ENCODE measurements around the gene SLC49A4. TPM values are rescaled to one million over a fixed set of nuclear protein-coding genes. Genes with fewer than 3 reads are reported as not detected.

The SLC49A4 gene
- total RNA-seq, 1 donor, result 27.5 TPM

DNA sequence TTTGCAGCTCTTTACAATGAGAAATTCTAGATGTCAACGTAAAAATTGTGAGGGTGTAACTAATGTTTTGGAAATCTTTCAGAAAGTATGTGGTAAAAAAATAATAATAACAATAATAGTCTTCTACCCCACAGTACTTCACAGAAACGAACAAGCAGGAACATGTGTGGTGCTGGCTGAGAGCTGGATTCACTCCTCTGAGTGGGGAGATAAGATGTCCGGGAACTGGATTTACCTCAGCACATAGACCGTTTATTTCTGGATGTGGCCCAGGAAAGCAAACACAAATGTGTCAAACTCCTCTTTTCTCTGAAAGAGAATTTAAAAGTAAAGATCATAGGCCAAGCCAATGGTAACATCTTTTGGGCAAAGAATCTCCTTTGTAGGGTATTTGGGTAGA lies 103.4 kb downstream of the SLC49A4 start:
- no peaks in the 10 kb centered on the region for H3K27me3 ChIP-seq (ENCODE audit: insufficient read depth, low read length)
- no peak overlapping the region for H3K4me3 ChIP-seq (ENCODE audit: low read length)
- no peaks in the 10 kb centered on the region for H3K4me1 ChIP-seq (ENCODE audit: insufficient read depth, low read length)
- no peaks in the 10 kb centered on the region for H3K9me3 ChIP-seq (ENCODE audit: low read depth, low read length)

GRCh38 chr3:122902326-122902725 lies 107.5 kb downstream of the SLC49A4 start:
- Histone ChIP-seq H3K27me3 (ENCODE audit: insufficient read depth, low read length) (no peaks in the 10 kb centered on the region), H3K4me3 (ENCODE audit: low read length) (no peak overlapping the region), H3K9me3 (ENCODE audit: low read depth, low read length) (no peaks in the 10 kb centered on the region), H3K4me1 (ENCODE audit: insufficient read depth, low read length) (no peaks in the 10 kb centered on the region)

DNA sequence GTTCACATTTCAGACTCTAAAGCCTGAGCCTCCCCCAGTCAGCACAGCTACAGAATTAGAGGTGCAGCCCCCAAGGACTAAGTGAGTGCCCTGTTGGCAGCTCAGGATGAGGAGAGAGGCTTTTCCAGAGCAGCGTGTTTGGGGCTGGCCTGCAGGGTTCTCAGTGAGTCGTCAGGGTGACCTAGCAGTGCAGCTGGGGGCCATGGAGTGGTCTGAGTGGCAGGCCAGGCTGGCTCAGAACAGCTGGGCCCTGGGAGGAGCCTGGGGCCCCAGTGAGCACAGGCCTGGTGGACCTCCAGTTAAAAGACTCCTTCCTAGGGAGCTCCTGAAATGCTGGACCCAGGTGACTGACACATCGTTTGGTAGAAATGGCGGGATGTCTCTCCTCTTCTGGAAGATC lies 108.3 kb downstream of the SLC49A4 start:
- Histone ChIP-seq H3K4me1 (ENCODE audit: insufficient read depth, low read length) (no peaks in the 10 kb centered on the region), H3K4me3 (ENCODE audit: low read length) (no peak overlapping the region), H3K27me3 (ENCODE audit: insufficient read depth, low read length) (no peaks in the 10 kb centered on the region), H3K9me3 (ENCODE audit: low read depth, low read length) (no peaks in the 10 kb centered on the region)

GRCh38 chr3:122907471-122907870 lies 112.6 kb downstream of the SLC49A4 start:
- H3K27me3 ChIP-seq (ENCODE audit: insufficient read depth, low read length), result peaks cover 3% of the 10 kb centered on the region
- no peaks in the 10 kb centered on the region for H3K9me3 ChIP-seq (ENCODE audit: low read depth, low read length)

GRCh38 chr3:122908251-122908650 lies 113.4 kb downstream of the SLC49A4 start:
- no peak overlapping the region for H3K4me3 ChIP-seq (ENCODE audit: low read length)
- H3K4me1 ChIP-seq (ENCODE audit: insufficient read depth, low read length), result no peaks in the 10 kb centered on the region
- peaks cover 3% of the 10 kb centered on the region for H3K27me3 ChIP-seq (ENCODE audit: insufficient read depth, low read length)
- no peaks in the 10 kb centered on the region for H3K9me3 ChIP-seq (ENCODE audit: low read depth, low read length)

More at GRCh38 chr3:122907471-122907870, 112.6 kb downstream of the SLC49A4 start:
- Histone ChIP-seq H3K4me1 (ENCODE audit: insufficient read depth, low read length) (no peaks in the 10 kb centered on the region), H3K4me3 (ENCODE audit: low read length) (no peak overlapping the region)

DNA sequence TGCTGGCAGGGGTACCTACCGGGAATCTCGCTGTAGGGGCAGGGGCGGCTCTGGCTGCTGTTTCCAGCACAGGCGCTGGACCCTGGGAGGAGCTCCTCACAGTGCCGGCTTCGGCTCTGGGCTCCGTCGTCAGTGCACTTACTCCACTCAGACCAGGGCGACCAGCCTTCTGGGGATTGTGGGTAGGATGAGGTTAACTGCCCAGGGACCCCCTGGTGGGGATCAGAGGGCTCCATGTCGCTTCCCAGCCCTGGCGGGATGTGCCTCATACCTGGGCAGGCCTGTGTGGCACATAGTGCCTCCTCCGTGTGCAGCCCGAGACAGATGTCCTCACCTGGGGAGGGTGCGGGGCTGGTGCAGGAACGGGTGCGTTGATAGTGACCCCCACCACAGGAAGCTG lies 117.0 kb downstream of the SLC49A4 start:
- no peaks in the 10 kb centered on the region for H3K4me1 ChIP-seq (ENCODE audit: insufficient read depth, low read length)
- H3K27me3 ChIP-seq (ENCODE audit: insufficient read depth, low read length), result peaks cover 3% of the 10 kb centered on the region
- no peaks in the 10 kb centered on the region for H3K9me3 ChIP-seq (ENCODE audit: low read depth, low read length)
- no peak overlapping the region for H3K4me3 ChIP-seq (ENCODE audit: low read length)

GRCh38 chr3:122912772-122913538 lies 118.1 kb downstream of the SLC49A4 start:
- no peak overlapping the region for H3K4me3 ChIP-seq (ENCODE audit: low read length)
- H3K27me3 ChIP-seq (ENCODE audit: insufficient read depth, low read length), result peaks cover 3% of the 10 kb centered on the region
- H3K4me1 ChIP-seq (ENCODE audit: insufficient read depth, low read length), result no peaks in the 10 kb centered on the region
- no peaks in the 10 kb centered on the region for H3K9me3 ChIP-seq (ENCODE audit: low read depth, low read length)

DNA sequence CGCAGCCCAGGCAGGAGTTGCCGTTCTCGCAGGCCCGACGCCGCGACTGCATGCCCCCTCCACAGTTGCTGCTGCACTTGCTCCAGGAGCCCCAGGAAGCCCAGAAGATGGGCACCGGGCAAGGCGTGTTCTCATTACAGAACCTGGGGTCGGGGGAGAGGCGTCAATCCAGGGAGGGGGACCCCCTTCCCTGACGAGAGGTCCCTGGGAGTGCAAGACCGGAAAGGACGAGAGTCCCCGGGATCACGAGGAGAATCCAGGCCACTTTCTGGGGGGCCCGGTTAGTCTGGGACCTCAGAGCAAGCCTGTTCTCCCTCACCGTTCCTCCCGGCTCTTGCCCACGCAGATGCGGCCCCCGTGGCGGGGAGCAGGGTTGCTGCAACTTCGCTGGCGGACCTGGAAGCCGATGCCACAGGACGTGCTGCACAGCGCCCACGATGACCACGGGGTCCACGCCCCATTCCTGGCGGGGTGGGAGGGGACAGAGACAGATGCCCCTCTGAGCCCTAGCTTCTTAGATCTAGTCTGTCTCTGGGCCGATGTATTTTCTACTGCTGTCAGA lies 118.8 kb downstream of the SLC49A4 start:
- H3K27me3 ChIP-seq (ENCODE audit: insufficient read depth, low read length), result peaks cover 3% of the 10 kb centered on the region
- H3K4me1 ChIP-seq (ENCODE audit: insufficient read depth, low read length), result no peaks in the 10 kb centered on the region
- no peaks in the 10 kb centered on the region for H3K9me3 ChIP-seq (ENCODE audit: low read depth, low read length)
- H3K4me3 ChIP-seq (ENCODE audit: low read length), result no peak overlapping the region

GRCh38 chr3:122915300-122916055 lies 120.6 kb downstream of the SLC49A4 start:
- Histone ChIP-seq H3K27me3 (ENCODE audit: insufficient read depth, low read length) (peaks cover 3% of the 10 kb centered on the region), H3K4me3 (ENCODE audit: low read length) (no peak overlapping the region)

GRCh38 chr3:122916084-122916483 lies 121.2 kb downstream of the SLC49A4 start:
- H3K27me3 ChIP-seq (ENCODE audit: insufficient read depth, low read length), result peaks cover 8% of the 10 kb centered on the region

More at GRCh38 chr3:122915300-122916055, 120.6 kb downstream of the SLC49A4 start:
- no peaks in the 10 kb centered on the region for H3K9me3 ChIP-seq (ENCODE audit: low read depth, low read length)
- H3K4me1 ChIP-seq (ENCODE audit: insufficient read depth, low read length), result no peaks in the 10 kb centered on the region

GRCh38 chr3:122916580-122916979 lies 121.7 kb downstream of the SLC49A4 start:
- Histone ChIP-seq H3K4me1 (ENCODE audit: insufficient read depth, low read length) (no peaks in the 10 kb centered on the region), H3K9me3 (ENCODE audit: low read depth, low read length) (no peaks in the 10 kb centered on the region), H3K27me3 (ENCODE audit: insufficient read depth, low read length) (peaks cover 12% of the 10 kb centered on the region), H3K4me3 (ENCODE audit: low read length) (no peak overlapping the region)

More at GRCh38 chr3:122916084-122916483, 121.2 kb downstream of the SLC49A4 start:
- H3K9me3 ChIP-seq (ENCODE audit: low read depth, low read length), result no peaks in the 10 kb centered on the region
- no peak overlapping the region for H3K4me3 ChIP-seq (ENCODE audit: low read length)
- H3K4me1 ChIP-seq (ENCODE audit: insufficient read depth, low read length), result no peaks in the 10 kb centered on the region

DNA sequence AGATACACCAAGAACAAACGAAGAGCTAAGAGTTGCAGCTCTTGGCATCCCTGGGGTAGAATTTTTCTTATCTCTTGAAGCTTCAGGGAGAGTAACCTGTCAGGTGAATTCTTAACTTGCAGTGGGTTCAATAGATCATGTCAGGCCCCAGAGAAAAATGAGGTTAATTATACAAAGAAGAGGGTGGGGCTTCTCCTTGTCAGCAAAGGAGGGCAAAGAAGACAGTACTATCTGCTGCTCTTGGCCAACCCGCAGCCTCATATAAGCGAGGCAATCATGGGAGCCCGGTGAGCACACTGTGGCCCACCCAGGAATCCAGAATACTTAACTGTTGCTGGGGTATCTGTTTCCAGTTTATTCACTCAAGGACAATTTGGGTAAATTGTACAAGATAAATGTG lies 122.5 kb downstream of the SLC49A4 start:
- Histone ChIP-seq H3K27me3 (ENCODE audit: insufficient read depth, low read length) (peaks cover 18% of the 10 kb centered on the region), H3K9me3 (ENCODE audit: low read depth, low read length) (no peaks in the 10 kb centered on the region), H3K4me3 (ENCODE audit: low read length) (no peak overlapping the region), H3K4me1 (ENCODE audit: insufficient read depth, low read length) (peaks cover 6% of the 10 kb centered on the region)

GRCh38 chr3:122918576-122919290 lies 123.9 kb downstream of the SLC49A4 start:
- H3K4me1 ChIP-seq (ENCODE audit: insufficient read depth, low read length), result peaks cover 6% of the 10 kb centered on the region
- peaks cover 29% of the 10 kb centered on the region for H3K27me3 ChIP-seq (ENCODE audit: insufficient read depth, low read length)
- H3K4me3 ChIP-seq (ENCODE audit: low read length), result no peak overlapping the region
- H3K9me3 ChIP-seq (ENCODE audit: low read depth, low read length), result no peaks in the 10 kb centered on the region

DNA sequence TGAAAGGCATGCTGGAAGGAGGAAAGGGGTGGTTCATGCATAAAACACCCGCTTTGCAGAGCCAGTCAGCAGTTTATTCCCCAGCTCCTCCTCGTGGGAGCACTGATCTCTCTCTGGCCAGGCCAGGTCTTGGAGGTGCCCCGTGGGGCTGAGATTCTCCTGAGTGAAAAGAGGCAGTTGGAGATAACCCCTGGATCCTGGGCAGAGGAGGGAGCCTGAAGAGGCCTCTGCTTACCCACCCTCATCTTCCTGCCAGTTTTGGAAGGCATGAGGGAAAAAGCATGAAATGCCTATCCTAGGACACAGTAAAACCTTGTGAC lies 124.4 kb downstream of the SLC49A4 start:
- H3K27me3 ChIP-seq (ENCODE audit: insufficient read depth, low read length), result peaks cover 29% of the 10 kb centered on the region
- no peak overlapping the region for H3K4me3 ChIP-seq (ENCODE audit: low read length)
- no peaks in the 10 kb centered on the region for H3K9me3 ChIP-seq (ENCODE audit: low read depth, low read length)

GRCh38 chr3:122920986-122921385 lies 126.1 kb downstream of the SLC49A4 start:
- H3K4me1 ChIP-seq (ENCODE audit: insufficient read depth, low read length), result peaks cover 6% of the 10 kb centered on the region
- H3K9me3 ChIP-seq (ENCODE audit: low read depth, low read length), result no peaks in the 10 kb centered on the region
- H3K4me3 ChIP-seq (ENCODE audit: low read length), result no peak overlapping the region

More for the DNA sequence above, 124.4 kb downstream of the SLC49A4 start:
- peaks cover 6% of the 10 kb centered on the region for H3K4me1 ChIP-seq (ENCODE audit: insufficient read depth, low read length)

More at GRCh38 chr3:122920986-122921385, 126.1 kb downstream of the SLC49A4 start:
- H3K27me3 ChIP-seq (ENCODE audit: insufficient read depth, low read length), result peaks cover 29% of the 10 kb centered on the region
